ENCODE measurements around the gene SEBOX.

SEBOX gene

DNA sequence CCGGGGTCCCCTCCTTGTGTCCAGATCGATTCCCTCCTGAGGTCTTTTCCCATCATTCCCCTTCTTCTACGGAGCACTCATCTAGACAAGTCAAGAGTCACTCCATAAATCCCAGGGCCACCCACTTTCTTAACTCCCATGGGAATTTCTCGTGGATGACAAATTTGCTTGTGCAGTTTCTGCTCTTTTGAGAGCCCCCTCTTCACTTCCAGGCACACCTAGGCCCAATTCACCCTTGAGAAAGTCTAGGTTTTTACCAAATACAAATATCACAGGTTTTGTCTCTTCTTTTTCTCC lies 7.2 kb downstream of the SEBOX start:
- TF ChIP-seq FOXP2 (optimal IDR thresholded peaks at IDR 0.05; ENCODE audit: borderline replicate concordance, extremely low read depth, extremely low read length, insufficient read depth) (no peak), SIN3A (IDR thresholded peaks at IDR 0.05; ENCODE audit: borderline replicate concordance, insufficient read depth, low read length) (no peak), REST (IDR thresholded peaks at IDR 0.05; ENCODE audit: insufficient read depth in 1 of 2, low read depth in 2 of 2, low read length in 2 of 2) (no peak), POLR2AphosphoS5 (IDR thresholded peaks at IDR 0.05; ENCODE audit: low read depth, low read length) (no peak)

- peak; percentile 92 for TF ChIP-seq FOXP2 (optimal IDR thresholded peaks at IDR 0.05; ENCODE audit: borderline replicate concordance, extremely low read depth, extremely low read length, insufficient read depth)
- peak; percentile 98 for TF ChIP-seq TAF1 (IDR thresholded peaks at IDR 0.05; ENCODE audit: borderline replicate concordance, insufficient read depth, low read length)
- peak; percentile 94 for TF ChIP-seq POLR2AphosphoS5 (IDR thresholded peaks at IDR 0.05; ENCODE audit: low read depth, low read length)
- TF ChIP-seq REST (IDR thresholded peaks at IDR 0.05; ENCODE audit: insufficient read depth in 1 of 2, low read depth in 2 of 2, low read length in 2 of 2), result peak in 1 of 2 experiments; percentile 69; a peak in 2 of 4 replicates
- TF ChIP-seq SIN3A (IDR thresholded peaks at IDR 0.05; ENCODE audit: borderline replicate concordance, insufficient read depth, low read length), result 0 out of 2 replicates have a peak, but pooled peaks have one; percentile 20
Observed at GRCh38 chr17:28357061-28357900, 7.7 kb downstream of the SEBOX start, which contains the start of gene POLDIP2. TSS of gene POLDIP2 (minus strand) at chr17:28357527. CDS start at chr17:28357448, 79 bp downstream.

DNA sequence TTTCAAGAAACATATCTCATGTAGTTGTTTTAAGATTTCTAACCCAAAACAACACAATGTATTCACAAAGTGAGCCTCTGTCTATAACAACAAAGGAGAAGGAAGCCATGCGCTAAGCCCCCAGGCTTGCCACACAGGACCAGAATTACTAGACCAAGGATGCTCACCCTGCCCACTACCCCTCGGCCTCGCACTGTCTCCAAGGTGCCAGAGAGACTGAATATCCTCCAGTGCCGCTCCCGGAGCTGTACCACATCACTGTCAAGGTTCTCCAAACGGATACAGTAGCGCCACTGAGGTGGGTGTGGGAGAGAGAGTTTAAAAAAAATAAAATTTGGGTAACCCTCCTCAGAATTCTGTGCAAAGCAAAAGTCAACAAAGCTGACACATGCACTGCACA lies 14.7 kb downstream of the SEBOX start:
- no peak for TF ChIP-seq TAF1 (IDR thresholded peaks at IDR 0.05; ENCODE audit: borderline replicate concordance, insufficient read depth, low read length)
- no peak for TF ChIP-seq REST (IDR thresholded peaks at IDR 0.05; ENCODE audit: insufficient read depth in 1 of 2, low read depth in 2 of 2, low read length in 2 of 2)
- no peak for TF ChIP-seq FOXP2 (optimal IDR thresholded peaks at IDR 0.05; ENCODE audit: borderline replicate concordance, extremely low read depth, extremely low read length, insufficient read depth)

DNA sequence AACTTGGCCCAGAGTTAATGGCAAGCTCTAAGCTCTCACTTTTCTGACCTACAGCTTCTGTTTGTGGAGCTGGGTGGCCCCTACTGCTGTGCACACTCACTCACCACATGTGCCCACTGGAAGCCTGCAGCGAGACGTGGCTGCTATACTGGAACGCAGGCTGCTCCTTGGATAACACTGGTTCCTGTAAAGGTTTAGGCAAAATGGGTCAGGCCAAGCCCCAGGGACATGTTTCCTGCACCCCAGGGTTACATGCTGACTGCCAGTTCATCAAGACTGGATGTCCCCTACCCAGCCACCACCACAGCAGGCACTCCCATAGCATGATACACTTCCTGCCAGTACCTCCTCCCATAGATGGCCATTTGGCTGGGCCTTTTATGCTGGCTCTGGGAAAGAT lies 16.0 kb downstream of the SEBOX start:
- TF ChIP-seq FOXP2 (optimal IDR thresholded peaks at IDR 0.05; ENCODE audit: borderline replicate concordance, extremely low read depth, extremely low read length, insufficient read depth), result no peak
- TF ChIP-seq POLR2AphosphoS5 (IDR thresholded peaks at IDR 0.05; ENCODE audit: low read depth, low read length), result no peak
- no peak for TF ChIP-seq REST (IDR thresholded peaks at IDR 0.05; ENCODE audit: insufficient read depth in 1 of 2, low read depth in 2 of 2, low read length in 2 of 2)
- no peak for TF ChIP-seq TAF1 (IDR thresholded peaks at IDR 0.05; ENCODE audit: borderline replicate concordance, insufficient read depth, low read length)
- no peak for TF ChIP-seq SIN3A (IDR thresholded peaks at IDR 0.05; ENCODE audit: borderline replicate concordance, insufficient read depth, low read length)

Data from PFSK-1 (cell line).